Sigmoid colon (tissue), 7 donors: Measurements from ENCODE around the gene UVRAG. TPM values are rescaled to one million over a fixed set of nuclear protein-coding genes. Genes with fewer than 3 reads are reported as not detected.

Experiments used
- DNase-seq: peaks from one replicate; pipeline ENCODE4 v3.0.0-alpha.2; 2019
- H3K27ac ChIP-seq, 4 donors: fragments of 200-600 bp; sonication (generic); one replicate each; pipeline ENCODE4 v1.5.1; 2016 to 2019; ENCODE audit warnings: mild to moderate bottlenecking in 1 of 4
- H3K27me3 ChIP-seq, 3 donors: fragments of 200-600 bp; sonication (generic); one replicate each; pipeline ENCODE4 v1.5.1; 2019; ENCODE audit warnings: mild to moderate bottlenecking in 1 of 3
- H3K36me3 ChIP-seq, 4 donors: fragments of 200-600 bp; sonication (generic); one replicate each; pipeline ENCODE4 v1.5.1; 2016 to 2019
- H3K4me1 ChIP-seq, 4 donors: fragments of 200-600 bp; sonication (generic); one replicate each; pipeline ENCODE4 v1.5.1; 2017 to 2019
- H3K4me3 ChIP-seq, 4 donors: fragments of 200-600 bp; sonication (generic); one replicate each; pipeline ENCODE4 v1.5.1; 2017 to 2019; ENCODE audit warnings: mild to moderate bottlenecking in 2 of 4, moderate library complexity in 1 of 4
- H3K9me3 ChIP-seq, 4 donors: fragments of 200-600 bp in 3 of 4; sonication (generic) in 3 of 4; one replicate each; pipeline versions ENCODE4 v1.5.1 to v1.6.1; 2013 to 2019
- CTCF ChIP-seq, 4 experiments: fragments of 450-650 bp in 3 of 4; fragments of 200-600 bp in 1 of 4; IDR thresholded peaks; one replicate each; pipeline ENCODE4 v1.5.1; 2016 to 2019; ENCODE audit warnings: antibody characterized with exemption in 4 of 4, mild to moderate bottlenecking in 3 of 4, moderate library complexity in 2 of 4
- EP300 ChIP-seq, 4 donors: sonication (generic); formaldehyde crosslinking; IDR thresholded peaks; one replicate each; pipeline ENCODE4 v1.6.1; 2017; ENCODE audit warnings: antibody characterized with exemption in 4 of 4
- POLR2A ChIP-seq, 2 donors: fragments of 450-650 bp; IDR thresholded peaks; one replicate each; pipeline ENCODE4 v1.6.1; 2016; ENCODE audit warnings: antibody characterized with exemption in 2 of 2, mild to moderate bottlenecking in 2 of 2, moderate library complexity in 2 of 2
- POLR2AphosphoS5 ChIP-seq, 4 donors: sonication (generic); formaldehyde crosslinking; IDR thresholded peaks; one replicate each; pipeline ENCODE4 v1.6.1; 2017; ENCODE audit warnings: antibody characterized with exemption in 4 of 4
- WGBS, 2 donors: extraction: QIAGEN DNeasy Blood & Tissue Kit; methylation state at CpG; one replicate each; pipeline ENCODE4 v1.1.7; 2013; 5-methylcytosine and 5-hydroxymethylcytosine counted together
- intact Hi-C: fragments of 100-400 bp; cut with DNase I; formaldehyde crosslinking; loops from one replicate; pipeline ENCODE4 v1.15.1; 2023
- polyA plus RNA-seq, 3 donors: library from polyadenylated mRNA; stranded (reverse); fragments of 200-250 nt; gene quantifications; one replicate each; pipeline ENCODE4 v1.2.3, GENCODE V29; 2013
- total RNA-seq, 4 donors: library from RNA; depleted of rRNA; stranded (reverse); fragments of >200 nt; gene quantifications; one replicate each; pipeline ENCODE4 v1.1.0, GENCODE V29; 2016
- donor health status: healthy with polysubstance abuse.
- donor health status: Bipolar disorder and iron deficiency.
- donor health status: healthy.

The UVRAG gene
- total and polyA plus RNA-seq, 7 donors: 4.9 to 43.2 (median 29.3) TPM

GRCh38 chr11:75816561-75817239 is 1.7 kb downstream of the UVRAG start:
- no peaks in the 10 kb centered on the region for H3K27me3 ChIP-seq
- peak overlapping the region; percentile 94 to 98 (median 96) for H3K27ac ChIP-seq
- H3K36me3 ChIP-seq: no peaks in the 10 kb centered on the region
- no peak for DNase-seq
- no peak for TF ChIP-seq POLR2A (IDR thresholded peaks at IDR 0.05)
- no peak for TF ChIP-seq EP300 (IDR thresholded peaks at IDR 0.05)
- no peak for TF ChIP-seq CTCF (IDR thresholded peaks at IDR 0.05)
- no peak for TF ChIP-seq POLR2AphosphoS5 (IDR thresholded peaks at IDR 0.05)
- no peaks in the 10 kb centered on the region for H3K9me3 ChIP-seq
- H3K4me1 ChIP-seq: peaks cover 0 to 56% (median 33%) of the 10 kb centered on the region in 4 donors
- H3K4me3 ChIP-seq: peak overlapping the region; percentile 89 to 98 (median 94)
- intact Hi-C loops: loop anchor here (10.0 kb wide), 1 partner anchor 232 kb away; no protein-coding TSS in a partner anchor
- WGBS, 2 donors: 27 to 36% methylated on average over 6 of the region's 6 CpGs

- WGBS, 2 donors: 79 to 81% methylated on average over 1 of the region's 1 CpG
- intact Hi-C loops: no loop called here
- H3K4me1 ChIP-seq: peaks cover 0 to 84% (median 57%) of the 10 kb centered on the region in 4 donors
Measured at GRCh38 chr11:75820645-75821044, 5.6 kb downstream of the UVRAG start.

GRCh38 chr11:75821202-75821601 is 6.2 kb downstream of the UVRAG start:
- H3K4me3 ChIP-seq: no peak overlapping the region
- DNase-seq: no peak
- no peaks in the 10 kb centered on the region for H3K27me3 ChIP-seq
- intact Hi-C loops: no loop called here
- no peaks in the 10 kb centered on the region for H3K9me3 ChIP-seq
- TF ChIP-seq POLR2A (IDR thresholded peaks at IDR 0.05) (no peak), POLR2AphosphoS5 (IDR thresholded peaks at IDR 0.05) (no peak), CTCF (IDR thresholded peaks at IDR 0.05) (no peak), EP300 (IDR thresholded peaks at IDR 0.05) (no peak)
- H3K27ac ChIP-seq: peak overlapping the region in 3 of 4 donors; percentile 15 to 87 (median 78)
- peaks cover 0 to 85% (median 61%) of the 10 kb centered on the region in 4 donors for H3K4me1 ChIP-seq
- 91 to 92% methylated on average over 5 of the region's 5 CpGs for WGBS, 2 donors
- H3K36me3 ChIP-seq: no peaks in the 10 kb centered on the region

More at GRCh38 chr11:75820645-75821044, 5.6 kb downstream of the UVRAG start:
- Histone ChIP-seq H3K27ac (peak overlapping the region in 2 of 4 donors; percentile 15 to 87), H3K4me3 (no peak overlapping the region), H3K27me3 (no peaks in the 10 kb centered on the region), H3K36me3 (no peaks in the 10 kb centered on the region), H3K9me3 (no peaks in the 10 kb centered on the region)
- no peak for DNase-seq
- TF ChIP-seq CTCF (IDR thresholded peaks at IDR 0.05) (no peak), POLR2AphosphoS5 (IDR thresholded peaks at IDR 0.05) (no peak), EP300 (IDR thresholded peaks at IDR 0.05) (no peak), POLR2A (IDR thresholded peaks at IDR 0.05) (no peak)

GRCh38 chr11:75822541-75822940 is 7.5 kb downstream of the UVRAG start:
- peaks cover 0 to 85% (median 60%) of the 10 kb centered on the region in 4 donors for H3K4me1 ChIP-seq
- H3K36me3 ChIP-seq: no peaks in the 10 kb centered on the region
- no peak overlapping the region for H3K4me3 ChIP-seq
- intact Hi-C loops: no loop called here
- no peak for DNase-seq
- no peaks in the 10 kb centered on the region for H3K27me3 ChIP-seq
- TF ChIP-seq POLR2AphosphoS5 (IDR thresholded peaks at IDR 0.05): peak in 1 of 4 donors; percentile 37
- no peak for TF ChIP-seq EP300 (IDR thresholded peaks at IDR 0.05)
- 63 to 74% methylated on average over 3 of the region's 3 CpGs for WGBS, 2 donors
- peak overlapping the region in 3 of 4 donors; percentile 78 to 92 (median 87) for H3K27ac ChIP-seq
- H3K9me3 ChIP-seq: no peaks in the 10 kb centered on the region

- DNase-seq: no peak
- intact Hi-C loops: no loop called here
- H3K27ac ChIP-seq: peak overlapping the region in 3 of 4 donors; percentile 78 to 92 (median 87)
- no peaks in the 10 kb centered on the region for H3K9me3 ChIP-seq
- H3K36me3 ChIP-seq: no peaks in the 10 kb centered on the region
- H3K4me1 ChIP-seq: peaks cover 0 to 84% (median 62%) of the 10 kb centered on the region in 4 donors
- H3K27me3 ChIP-seq: no peaks in the 10 kb centered on the region
- 69 to 71% methylated on average over 4 of the region's 4 CpGs for WGBS, 2 donors
- TF ChIP-seq EP300 (IDR thresholded peaks at IDR 0.05): no peak
- no peak for TF ChIP-seq POLR2AphosphoS5 (IDR thresholded peaks at IDR 0.05)
- no peak overlapping the region for H3K4me3 ChIP-seq
Measured at GRCh38 chr11:75823415-75823814, 8.4 kb downstream of the UVRAG start.
